Thyroid gland (tissue), 4 donors: Measurements from ENCODE around the gene CDCA4. TPM values are rescaled to one million over a fixed set of nuclear protein-coding genes. Genes with fewer than 3 reads are reported as not detected.

Experiments
- DNase-seq, 2 donors: peaks; one replicate each; pipeline ENCODE4 v3.0.0-alpha.2; 2019
- H3K27ac ChIP-seq, 3 donors: fragments of 200-600 bp; sonication (generic); 1 replicate in 2 of 3; 2 replicates in 1 of 3; pipeline ENCODE4 v1.5.1; 2016 to 2019; ENCODE audit warnings: mild to moderate bottlenecking in 1 of 3, moderate library complexity in 1 of 3
- H3K27me3 ChIP-seq: fragments of 200-600 bp; sonication (generic); one replicate; pipeline ENCODE4 v1.5.1; 2019
- H3K36me3 ChIP-seq, 2 donors: fragments of 200-600 bp; sonication (generic); one replicate each; pipeline ENCODE4 v1.5.1; 2016 to 2019
- H3K4me1 ChIP-seq, 2 donors: fragments of 200-600 bp; sonication (generic); one replicate each; pipeline ENCODE4 v1.5.1; 2017 to 2019
- H3K4me3 ChIP-seq, 3 donors: fragments of 200-600 bp; sonication (generic); replicated peaks in 1 of 3; 1 replicate in 2 of 3; 2 replicates in 1 of 3; pipeline ENCODE4 v1.5.1; 2016; ENCODE audit warnings: mild to moderate bottlenecking in 1 of 3
- H3K9me3 ChIP-seq: fragments of 200-600 bp; sonication (generic); one replicate; pipeline ENCODE4 v1.5.1; 2017
- POLR2A ChIP-seq, 2 donors: fragments of 450-650 bp; IDR thresholded peaks; one replicate each; pipeline ENCODE4 v1.6.1; 2017; ENCODE audit warnings: antibody characterized with exemption in 2 of 2, mild to moderate bottlenecking in 2 of 2, moderate library complexity in 1 of 2
- WGBS, 2 donors: methylation state at CpG; one replicate each; pipeline ENCODE4 v1.1.5; 2017; 5-methylcytosine and 5-hydroxymethylcytosine counted together
- intact Hi-C: fragments of 100-400 bp; cut with DNase I; formaldehyde crosslinking; loops from one replicate; pipeline ENCODE4 v1.15.1; 2023
- total RNA-seq, 4 donors: library from RNA; depleted of rRNA; stranded (reverse); fragments of >200 nt; gene quantifications; one replicate each; pipeline ENCODE4 v1.2.3, GENCODE V29; 2016
- TF ChIP-seq, protein P1 (sequence below), 6 experiments: fragments of 200-600 bp in 3 of 6; fragments of 450-650 bp in 3 of 6; sonication (generic) in 3 of 6; IDR thresholded peaks; one replicate each; pipeline ENCODE4 v1.5.1; 2016 to 2019; ENCODE audit warnings: antibody characterized with exemption in 6 of 6, mild to moderate bottlenecking in 2 of 6, inconsistent platforms in 1 of 6, moderate library complexity in 1 of 6

The CDCA4 gene
- total RNA-seq: 1 to 10 TPM; 5.8 to 8.1 (median 7.3) TPM

DNA sequence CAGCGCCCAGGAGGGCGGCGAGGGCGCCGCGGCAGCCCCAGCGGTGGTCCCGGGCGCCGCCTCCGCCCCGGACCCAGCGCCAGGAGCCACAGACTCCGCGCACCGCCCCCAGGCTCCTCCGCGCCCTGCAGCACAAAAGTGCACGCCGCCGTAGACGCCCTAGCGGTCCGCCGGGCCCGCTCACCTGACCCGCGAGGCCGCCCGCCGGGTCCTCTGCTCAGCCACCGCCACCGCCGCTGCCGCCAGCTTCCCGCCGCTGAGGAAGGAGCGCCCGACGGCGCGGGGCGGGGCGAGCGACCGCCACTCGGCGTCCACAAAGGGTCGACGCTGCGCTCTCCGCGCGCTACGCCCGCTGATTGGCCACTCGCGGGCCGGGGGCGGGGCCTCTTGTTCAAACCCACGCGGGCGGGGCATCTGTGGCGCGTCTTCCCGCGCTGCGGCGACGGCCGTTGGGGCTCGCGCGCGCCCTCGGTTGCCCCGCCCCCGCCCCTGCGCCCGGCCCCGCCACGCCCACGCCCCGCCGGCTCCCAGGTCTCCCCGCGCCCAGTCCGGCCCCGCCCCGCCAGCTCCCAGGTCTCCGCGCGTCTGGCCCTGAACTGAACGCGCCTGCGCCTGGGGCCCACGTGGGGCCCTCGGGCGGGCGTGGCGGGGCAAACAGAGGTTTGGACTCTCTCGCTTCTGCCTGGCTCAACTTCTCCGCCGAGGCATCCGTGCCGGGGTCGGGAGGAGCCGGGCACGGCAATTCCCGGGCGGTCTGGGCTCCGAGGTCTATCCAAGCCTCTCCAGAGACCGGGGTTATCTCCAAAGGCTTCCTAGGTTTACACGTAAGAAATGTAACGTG lies at the start of gene CDCA4:
Gene CDCA4 (minus strand): TSS at position 269 of the 841 bp plus-strand sequence. CDS start 9,154 bp downstream, outside the sequence.
- Histone ChIP-seq H3K27ac (peak within 1 kb of the TSS in 2 of 3 donors; percentile 62 to 76), H3K36me3 (no peaks in the 10 kb centered on the region), H3K4me3 (peak within 1 kb of the TSS; percentile 56 to 96 (median 86)), H3K9me3 (no peaks in the 10 kb centered on the region), H3K27me3 (no peaks in the 10 kb centered on the region), H3K4me1 (peaks cover 18 to 19% of the 10 kb centered on the region in 2 donors)
- peak; percentile 97 to 98 for DNase-seq
- TF ChIP-seq POLR2A (IDR thresholded peaks at IDR 0.05): peak; percentile 45 to 78
- TF ChIP-seq, protein P1, sequence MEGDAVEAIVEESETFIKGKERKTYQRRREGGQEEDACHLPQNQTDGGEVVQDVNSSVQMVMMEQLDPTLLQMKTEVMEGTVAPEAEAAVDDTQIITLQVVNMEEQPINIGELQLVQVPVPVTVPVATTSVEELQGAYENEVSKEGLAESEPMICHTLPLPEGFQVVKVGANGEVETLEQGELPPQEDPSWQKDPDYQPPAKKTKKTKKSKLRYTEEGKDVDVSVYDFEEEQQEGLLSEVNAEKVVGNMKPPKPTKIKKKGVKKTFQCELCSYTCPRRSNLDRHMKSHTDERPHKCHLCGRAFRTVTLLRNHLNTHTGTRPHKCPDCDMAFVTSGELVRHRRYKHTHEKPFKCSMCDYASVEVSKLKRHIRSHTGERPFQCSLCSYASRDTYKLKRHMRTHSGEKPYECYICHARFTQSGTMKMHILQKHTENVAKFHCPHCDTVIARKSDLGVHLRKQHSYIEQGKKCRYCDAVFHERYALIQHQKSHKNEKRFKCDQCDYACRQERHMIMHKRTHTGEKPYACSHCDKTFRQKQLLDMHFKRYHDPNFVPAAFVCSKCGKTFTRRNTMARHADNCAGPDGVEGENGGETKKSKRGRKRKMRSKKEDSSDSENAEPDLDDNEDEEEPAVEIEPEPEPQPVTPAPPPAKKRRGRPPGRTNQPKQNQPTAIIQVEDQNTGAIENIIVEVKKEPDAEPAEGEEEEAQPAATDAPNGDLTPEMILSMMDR (IDR thresholded peaks at IDR 0.05): peak in 2 of 6 experiments; percentile 3 to 16
- intact Hi-C loops: no loop called here
- 0% methylated on average over 2 to 18 of the region's 115 CpGs for WGBS, 2 donors

DNA sequence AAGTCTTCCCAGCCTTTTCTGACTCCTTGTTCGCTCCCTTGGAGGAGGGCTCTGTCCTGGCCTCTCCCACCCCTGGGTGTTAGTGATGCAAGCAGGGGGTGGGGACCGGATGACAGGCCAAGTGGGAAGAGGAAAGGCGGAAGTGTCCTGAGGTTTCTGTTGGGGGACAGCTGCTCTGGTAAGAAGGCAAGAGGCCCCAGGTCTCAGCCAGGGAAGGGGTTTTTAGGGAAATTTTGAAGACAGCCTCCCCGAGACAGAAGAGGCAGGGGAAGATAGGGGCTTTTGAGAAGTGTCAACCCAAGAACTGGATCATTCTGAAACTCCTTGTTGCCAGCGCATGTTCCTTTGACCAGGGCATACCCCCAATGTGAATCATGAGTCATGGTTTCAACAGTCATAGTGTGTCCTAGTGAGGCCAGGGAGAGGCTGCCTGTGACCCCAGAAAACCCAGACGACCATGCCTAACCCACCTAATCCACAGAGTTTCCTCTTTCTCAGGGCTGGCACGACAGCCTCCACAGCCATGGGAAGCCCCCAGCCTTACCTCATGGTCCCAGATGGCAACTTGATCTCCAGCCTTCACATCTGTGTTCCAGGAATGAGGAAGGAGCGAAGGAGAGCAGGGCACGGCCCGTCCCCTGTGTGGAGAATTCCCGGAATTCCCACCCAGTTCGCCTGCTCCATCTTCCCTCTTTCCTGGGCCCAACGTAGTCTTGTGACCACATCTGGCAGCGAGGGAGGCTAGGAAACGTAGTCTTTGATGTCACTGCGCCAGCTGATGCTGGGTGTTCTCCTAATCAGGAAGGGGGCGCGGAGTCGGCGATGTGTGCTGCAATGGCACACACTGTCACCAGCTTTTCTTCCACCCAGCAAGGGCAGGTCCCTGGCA lies 49.2 kb upstream of the CDCA4 start:
- intact Hi-C loops: loop anchor here (10.0 kb wide), 1 partner anchor 405 kb away; the partner anchor contains the start of gene CRIP2
- peak overlapping the region; percentile 31 to 77 (median 74) for H3K27ac ChIP-seq
- TF ChIP-seq, protein P1 (IDR thresholded peaks at IDR 0.05): no peak
- no peak for TF ChIP-seq POLR2A (IDR thresholded peaks at IDR 0.05)

DNA sequence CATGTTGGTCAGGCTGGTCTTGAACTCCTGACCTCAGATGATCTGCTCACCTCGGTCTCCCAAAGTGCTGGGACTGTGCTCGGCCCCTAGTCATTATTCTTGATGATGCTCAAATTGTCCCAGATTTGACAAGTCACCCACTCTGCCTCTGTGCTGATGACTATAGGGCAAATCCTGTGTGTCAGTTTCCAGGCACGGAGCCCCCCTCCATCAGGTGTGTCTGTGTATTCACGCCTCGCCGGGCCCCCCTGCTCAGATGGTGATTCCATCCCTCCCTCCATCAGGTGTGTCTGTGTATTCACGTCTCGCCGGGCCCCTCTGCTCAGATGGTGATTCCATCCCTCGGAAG lies 48.6 kb upstream of the CDCA4 start:
- no peak for TF ChIP-seq POLR2A (IDR thresholded peaks at IDR 0.05)
- TF ChIP-seq, protein P1 (IDR thresholded peaks at IDR 0.05): no peak

More for the DNA sequence above, 49.2 kb upstream of the CDCA4 start:
- H3K9me3 ChIP-seq: no peaks in the 10 kb centered on the region
- WGBS, 2 donors: 75 to 77% methylated on average over 16 to 20 of the region's 20 CpGs
- H3K4me1 ChIP-seq: peaks cover 14 to 66% of the 10 kb centered on the region in 2 donors
- no peaks in the 10 kb centered on the region for H3K27me3 ChIP-seq
- no peak for DNase-seq
- H3K36me3 ChIP-seq: no peaks in the 10 kb centered on the region
- no peak overlapping the region for H3K4me3 ChIP-seq

DNA sequence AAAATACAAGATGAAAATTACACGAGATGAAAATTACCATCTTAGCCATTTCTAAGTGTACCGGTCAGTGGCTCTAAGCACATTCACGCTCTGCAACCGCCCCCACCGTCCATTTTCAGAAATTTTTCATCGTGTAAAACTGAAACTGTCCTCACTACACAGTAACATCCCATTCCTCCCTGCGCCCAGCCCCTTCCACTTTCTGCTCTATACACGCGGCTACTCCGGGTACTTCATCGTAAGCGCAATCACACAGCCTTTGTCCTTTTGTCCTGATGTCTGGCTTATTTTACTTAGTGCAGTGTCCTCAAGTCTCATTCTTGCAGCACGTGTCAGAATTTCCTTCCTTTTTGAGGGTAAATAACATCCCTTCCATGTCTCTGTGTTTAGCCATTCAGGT lies 47.9 kb upstream of the CDCA4 start:
- TF ChIP-seq, protein P1 (IDR thresholded peaks at IDR 0.05): no peak
- TF ChIP-seq POLR2A (IDR thresholded peaks at IDR 0.05): no peak
- intact Hi-C loops: no loop called here
- no peaks in the 10 kb centered on the region for H3K36me3 ChIP-seq
- H3K4me3 ChIP-seq: no peak overlapping the region
- H3K27me3 ChIP-seq: no peaks in the 10 kb centered on the region
- no peaks in the 10 kb centered on the region for H3K9me3 ChIP-seq
- H3K4me1 ChIP-seq: peaks cover 23 to 64% of the 10 kb centered on the region in 2 donors
- H3K27ac ChIP-seq: no peak overlapping the region
- no peak for DNase-seq
- 80 to 87% methylated on average over 13 of the region's 13 CpGs for WGBS, 2 donors

More for the DNA sequence above, 48.6 kb upstream of the CDCA4 start:
- no peaks in the 10 kb centered on the region for H3K36me3 ChIP-seq
- no peak overlapping the region for H3K27ac ChIP-seq
- WGBS, 2 donors: 84 to 89% methylated on average over 9 to 10 of the region's 10 CpGs
- H3K9me3 ChIP-seq: no peaks in the 10 kb centered on the region
- H3K27me3 ChIP-seq: no peaks in the 10 kb centered on the region
- no peak for DNase-seq
- no peak overlapping the region for H3K4me3 ChIP-seq
- H3K4me1 ChIP-seq: peaks cover 20 to 66% of the 10 kb centered on the region in 2 donors
- intact Hi-C loops: no loop called here
